MCF 10A (cell line): ENCODE data around the gene STK11. TPM values are rescaled to one million over a fixed set of nuclear protein-coding genes. Genes with fewer than 3 reads are reported as not detected.
A peak's percentile ranks its signal among the peaks of the same experiment; 100 is the strongest.

Source experiments
- BruUV-seq: library from RNA; stranded (reverse); fragments of 400-500 nt; replicated peaks from 2 replicates; lab custom pipeline; 2021; lab: Mats Ljungman, UMichigan
- CTCF ChIA-PET: fragments of 300-600 bp; sonication (Branson Sonifier 250); formaldehyde crosslinking; extraction: SDS; loops from one replicate; lab custom pipeline; 2021; ENCODE audit warnings: antibody characterized with exemption, inconsistent platforms; lab: Yijun Ruan, JAX
- POLR2A ChIA-PET: fragments of 300-600, 350-650 bp; sonication (Branson Sonifier 250); formaldehyde crosslinking; extraction: SDS; loops from one replicate; lab custom pipeline; 2020; ENCODE audit warnings: antibody characterized with exemption, inconsistent platforms; lab: Yijun Ruan, JAX
- DNase-seq: peaks from one replicate; pipeline ENCODE4 v3.0.0-alpha.2; 2018; ENCODE audit not compliant: unreplicated experiment
- H3K27ac Mint-ChIP-seq: one replicate; pipeline ENCODE4 v1.8.0; 2022; ENCODE audit warnings: mild to moderate bottlenecking, low read depth, mixed read lengths; ENCODE audit not compliant: unreplicated experiment
- H3K27me3 Mint-ChIP-seq: one replicate; pipeline ENCODE4 v1.8.0; 2022; ENCODE audit warnings: mixed read lengths; ENCODE audit not compliant: insufficient read depth, unreplicated experiment
- H3K36me3 Mint-ChIP-seq: one replicate; pipeline ENCODE4 v1.8.0; 2022; ENCODE audit warnings: mild to moderate bottlenecking, moderate library complexity, mixed read lengths; ENCODE audit not compliant: insufficient read depth, unreplicated experiment
- H3K4me1 Mint-ChIP-seq: one replicate; pipeline ENCODE4 v1.8.0; 2022; ENCODE audit warnings: mixed read lengths; ENCODE audit not compliant: insufficient read depth, unreplicated experiment
- H3K4me3 Mint-ChIP-seq: one replicate; pipeline ENCODE4 v1.8.0; 2022; ENCODE audit warnings: mild to moderate bottlenecking, moderate library complexity, mixed read lengths; ENCODE audit not compliant: unreplicated experiment
- H3K9me3 Mint-ChIP-seq: one replicate; pipeline ENCODE4 v1.8.0; 2022; ENCODE audit warnings: mixed read lengths; ENCODE audit not compliant: unreplicated experiment
- CTCF ChIP-seq: fragments of 200-600 bp; IDR thresholded peaks from one replicate; pipeline ENCODE4 v1.8.0; 2022; ENCODE audit warnings: antibody characterized with exemption, mild to moderate bottlenecking; ENCODE audit not compliant: unreplicated experiment
- intact Hi-C: fragments of 100-400 bp; cut with micrococcal nuclease; formaldehyde crosslinking; loops from 2 replicates; pipeline ENCODE4 v1.14.1; 2022
- total RNA-seq: library from RNA; stranded (reverse); gene quantifications from 2 replicates; pipeline ENCODE4 v1.2.3, GENCODE V29; 2022

Gene STK11
- total RNA-seq, 1 experiment from 2014 or later = 65.6 TPM

DNA sequence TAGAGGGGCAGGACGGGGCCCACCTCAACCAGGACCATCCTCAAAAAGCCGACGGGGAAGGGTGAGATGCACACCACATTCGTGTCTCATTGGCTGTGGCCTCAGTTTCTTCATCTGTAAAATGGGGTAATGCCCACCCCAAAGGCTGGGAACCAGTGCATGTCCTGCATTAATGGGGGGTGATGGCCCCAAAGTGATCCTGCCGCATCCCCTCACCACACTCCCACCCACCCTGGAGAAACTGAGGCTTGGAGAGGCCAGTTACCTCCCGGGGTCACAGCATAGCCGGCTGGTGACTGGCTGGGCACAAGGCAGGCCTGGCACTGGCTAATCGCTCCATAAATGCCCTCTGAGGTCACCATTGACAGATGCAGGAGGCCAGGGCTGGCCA is 42.2 kb downstream of the STK11 start:
- no peak for DNase-seq
- H3K27me3 Mint-ChIP-seq = no peaks in the 10 kb centered on the region
- no peak for TF ChIP-seq CTCF
- no TSS peak for BruUV-seq
- H3K9me3 Mint-ChIP-seq = no peaks in the 10 kb centered on the region
- POLR2A ChIA-PET = interaction anchor here (8.2 kb wide), 1 partner anchor 19 kb away, joined by 240 read pairs; the partner anchor contains the start of gene CIRBP
- peaks cover 5% of the 10 kb centered on the region for H3K4me1 Mint-ChIP-seq
- CTCF ChIA-PET = interaction anchor here (4.7 kb wide), 1 partner anchor 20 kb away, joined by 144 read pairs; the partner anchor contains the start of gene CIRBP
- peak overlapping the region; percentile 31 for H3K27ac Mint-ChIP-seq
- peaks cover 40% of the 10 kb centered on the region for H3K36me3 Mint-ChIP-seq
- no peak overlapping the region for H3K4me3 Mint-ChIP-seq
- intact Hi-C loops = no loop called here

GRCh38 chr19:1248139-1248785 is 42.7 kb downstream of the STK11 start, which contains the start of gene MIDN:
MIDN (plus strand) TSS chr19:1248583; CDS start chr19:1250297, 1,714 bp downstream.
- H3K36me3 Mint-ChIP-seq = peaks cover 42% of the 10 kb centered on the region
- CTCF ChIA-PET = no interaction called here
- POLR2A ChIA-PET = interaction anchor here (1.2 to 8.2 kb wide), 3 partner anchors 18 to 21 kb away, joined by 17 to 240 read pairs (median 18); partner anchors contain the start of gene CIRBP

DNA sequence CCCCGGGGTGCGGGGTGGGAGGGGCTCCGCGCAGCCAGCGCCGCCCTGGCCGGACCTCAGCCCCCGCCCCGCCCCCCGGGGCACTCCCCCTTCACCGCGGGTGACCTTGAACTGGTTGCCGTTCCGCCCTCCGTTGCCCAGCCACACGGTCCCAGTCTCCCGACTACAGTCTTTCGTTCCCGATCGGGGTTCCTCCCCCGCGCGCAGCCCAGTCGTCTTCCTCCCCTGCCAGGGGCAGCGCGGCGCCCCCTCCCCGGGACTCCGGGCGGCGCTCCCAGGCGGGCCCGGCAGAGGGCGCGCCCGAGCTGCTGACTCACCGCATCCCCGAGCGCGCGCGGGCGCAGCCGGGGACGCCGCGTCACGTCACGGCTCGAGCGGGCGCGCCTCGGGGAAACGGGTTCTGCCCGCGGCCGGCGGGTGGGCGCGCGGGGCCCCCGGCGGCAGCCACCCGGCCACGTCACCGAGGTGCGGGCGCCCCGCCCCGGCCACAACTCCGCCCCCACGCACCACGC is 43.3 kb downstream of the STK11 start:
- peak overlapping the region; percentile 86 for H3K4me3 Mint-ChIP-seq
- peak overlapping the region; percentile 31 for H3K27ac Mint-ChIP-seq
- POLR2A ChIA-PET = interaction anchor here (1.2 to 2.2 kb wide), 2 partner anchors 17 to 21 kb away, joined by 17 to 18 read pairs; partner anchors contain the start of gene CIRBP
- H3K4me1 Mint-ChIP-seq = peaks cover 10% of the 10 kb centered on the region
- no peak for DNase-seq
- BruUV-seq = TSS peak; percentile 80
- no peaks in the 10 kb centered on the region for H3K9me3 Mint-ChIP-seq
- intact Hi-C loops = loop anchor here (1.0 kb wide), 1 partner anchor 17 kb away; no protein-coding TSS in a partner anchor
- peaks cover 48% of the 10 kb centered on the region for H3K36me3 Mint-ChIP-seq
- H3K27me3 Mint-ChIP-seq = no peaks in the 10 kb centered on the region
- peak; percentile 88 for TF ChIP-seq CTCF
- CTCF ChIA-PET = no interaction called here

More at GRCh38 chr19:1248139-1248785, 42.7 kb downstream of the STK11 start, which contains the start of gene MIDN:
- peak; percentile 90 for DNase-seq
- BruUV-seq = no TSS peak
- no peaks in the 10 kb centered on the region for H3K27me3 Mint-ChIP-seq
- peaks cover 5% of the 10 kb centered on the region for H3K4me1 Mint-ChIP-seq
- peak within 1 kb of the TSS; percentile 31 for H3K27ac Mint-ChIP-seq
- no peak for TF ChIP-seq CTCF
- no peaks in the 10 kb centered on the region for H3K9me3 Mint-ChIP-seq
- intact Hi-C loops = no loop called here
- peak within 1 kb of the TSS; percentile 86 for H3K4me3 Mint-ChIP-seq
